Hepatic stellate cell (primary cell): ENCODE results near the gene GSN.

Experiments
- DNase-seq: peaks from one replicate; pipeline ENCODE4 v3.0.0; 2011; ENCODE audit warnings: low spot score

GSN gene

GRCh38 chr9:121246821-121247561, 21.0 kb upstream of the GSN start:
- no peak for DNase-seq

- DNase-seq, result no peak
Observed at GRCh38 chr9:121249563-121249962, 18.4 kb upstream of the GSN start.

- DNase-seq, result no peak
Observed at GRCh38 chr9:121252104-121252851, 15.7 kb upstream of the GSN start.

- no peak for DNase-seq
Observed at GRCh38 chr9:121253162-121253561, 14.8 kb upstream of the GSN start.

- no peak for DNase-seq
Observed at GRCh38 chr9:121253821-121254501, 14.0 kb upstream of the GSN start.

GRCh38 chr9:121259498-121259897, 8.5 kb upstream of the GSN start:
- DNase-seq, result no peak

- DNase-seq, result no peak
Observed at GRCh38 chr9:121259935-121260334, 8.0 kb upstream of the GSN start.

- no peak for DNase-seq
Observed at GRCh38 chr9:121260457-121261106, 7.4 kb upstream of the GSN start.

GRCh38 chr9:121261107-121261460, 6.9 kb upstream of the GSN start:
- no peak for DNase-seq

- DNase-seq, result no peak
Observed at GRCh38 chr9:121261755-121262154, 6.2 kb upstream of the GSN start.

- no peak for DNase-seq
Observed at GRCh38 chr9:121262423-121262822, 5.5 kb upstream of the GSN start.

GRCh38 chr9:121262953-121263352, 5.0 kb upstream of the GSN start:
- no peak for DNase-seq

- DNase-seq, result no peak
Observed at GRCh38 chr9:121266356-121266755, 1.6 kb upstream of the GSN start.

GRCh38 chr9:121266906-121267650, 884 bp upstream of the GSN start:
- DNase-seq, result no peak

- DNase-seq, result no peak
Observed at GRCh38 chr9:121268598-121268850, 562 bp downstream of the GSN start.

GRCh38 chr9:121268851-121269641, 1.1 kb downstream of the GSN start:
- DNase-seq, result peak; percentile 41

GRCh38 chr9:121269642-121270254, 1.8 kb downstream of the GSN start:
- no peak for DNase-seq

GRCh38 chr9:121271368-121272341, 3.7 kb downstream of the GSN start:
- peak; percentile 60 for DNase-seq

GRCh38 chr9:121272401-121272948, 4.5 kb downstream of the GSN start:
- DNase-seq, result no peak
